Nephron (organoid): ENCODE results near the gene TOP1.

Source experiments
- H3K27ac Mint-ChIP-seq, 3 experiments: 2 replicates each; pipeline ENCODE4 v1.8.0; 2020; ENCODE audit warnings: mixed read lengths in 3 of 3, mild to moderate bottlenecking in 2 of 3, moderate library complexity in 1 of 3
- H3K27me3 Mint-ChIP-seq: 2 replicates; pipeline ENCODE4 v1.8.0; 2021; ENCODE audit warnings: low read depth, mild to moderate bottlenecking, moderate library complexity, mixed read lengths
- H3K36me3 Mint-ChIP-seq: 2 replicates; pipeline ENCODE4 v1.8.0; 2020; ENCODE audit warnings: low read depth, mixed read lengths
- H3K4me1 Mint-ChIP-seq: 2 replicates; pipeline ENCODE4 v1.8.0; 2020; ENCODE audit warnings: mixed read lengths
- H3K4me3 Mint-ChIP-seq, 3 experiments: 2 replicates each; pipeline ENCODE4 v1.8.0; 2020; ENCODE audit warnings: mild to moderate bottlenecking in 3 of 3, mixed read lengths in 3 of 3, moderate library complexity in 2 of 3
- H3K9me3 Mint-ChIP-seq: 2 replicates; pipeline ENCODE4 v1.8.0; 2020; ENCODE audit warnings: mixed read lengths
- TF ChIP-seq, protein P1 (sequence below), 3 experiments: fragments of 200-600 bp; sonication (generic); IDR thresholded peaks; one replicate each; pipeline ENCODE4 v1.5.0; 2021; ENCODE audit warnings: antibody characterized with exemption in 3 of 3; ENCODE audit not compliant: unreplicated experiment in 3 of 3

Gene TOP1

GRCh38 chr20:41160686-41161085, 132.1 kb downstream of the TOP1 start:
- peaks cover 53% of the 10 kb centered on the region for H3K36me3 Mint-ChIP-seq
- peaks cover 19% of the 10 kb centered on the region for H3K4me1 Mint-ChIP-seq
- no peaks in the 10 kb centered on the region for H3K27me3 Mint-ChIP-seq
- no peaks in the 10 kb centered on the region for H3K9me3 Mint-ChIP-seq
- H3K27ac Mint-ChIP-seq: no peak overlapping the region
- TF ChIP-seq, protein P1, sequence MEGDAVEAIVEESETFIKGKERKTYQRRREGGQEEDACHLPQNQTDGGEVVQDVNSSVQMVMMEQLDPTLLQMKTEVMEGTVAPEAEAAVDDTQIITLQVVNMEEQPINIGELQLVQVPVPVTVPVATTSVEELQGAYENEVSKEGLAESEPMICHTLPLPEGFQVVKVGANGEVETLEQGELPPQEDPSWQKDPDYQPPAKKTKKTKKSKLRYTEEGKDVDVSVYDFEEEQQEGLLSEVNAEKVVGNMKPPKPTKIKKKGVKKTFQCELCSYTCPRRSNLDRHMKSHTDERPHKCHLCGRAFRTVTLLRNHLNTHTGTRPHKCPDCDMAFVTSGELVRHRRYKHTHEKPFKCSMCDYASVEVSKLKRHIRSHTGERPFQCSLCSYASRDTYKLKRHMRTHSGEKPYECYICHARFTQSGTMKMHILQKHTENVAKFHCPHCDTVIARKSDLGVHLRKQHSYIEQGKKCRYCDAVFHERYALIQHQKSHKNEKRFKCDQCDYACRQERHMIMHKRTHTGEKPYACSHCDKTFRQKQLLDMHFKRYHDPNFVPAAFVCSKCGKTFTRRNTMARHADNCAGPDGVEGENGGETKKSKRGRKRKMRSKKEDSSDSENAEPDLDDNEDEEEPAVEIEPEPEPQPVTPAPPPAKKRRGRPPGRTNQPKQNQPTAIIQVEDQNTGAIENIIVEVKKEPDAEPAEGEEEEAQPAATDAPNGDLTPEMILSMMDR (IDR thresholded peaks at IDR 0.05; ENCODE audit: unreplicated experiment in 3 of 3): no peak
- H3K4me3 Mint-ChIP-seq: no peak overlapping the region

DNA sequence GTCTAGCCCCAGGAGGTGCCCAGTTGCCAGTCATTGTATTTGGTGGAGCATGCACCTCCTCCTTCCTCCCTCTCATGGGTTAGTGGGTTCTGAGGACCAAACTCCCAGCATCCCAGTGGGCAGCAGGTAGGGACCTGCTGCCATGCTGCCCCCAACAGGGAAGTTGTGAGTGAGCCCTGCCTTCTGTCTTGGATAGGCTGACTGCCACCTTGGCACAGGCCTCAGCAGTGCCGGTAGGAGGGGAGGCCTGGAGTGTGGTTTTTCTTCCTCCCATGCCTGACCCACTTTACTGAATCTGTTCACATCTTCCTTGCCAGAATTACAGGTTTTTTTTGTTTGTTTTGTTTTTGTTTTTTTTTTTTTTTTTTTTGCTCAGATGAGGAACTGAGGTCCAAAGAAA, 133.3 kb downstream of the TOP1 start:
- peaks cover 12% of the 10 kb centered on the region for H3K4me1 Mint-ChIP-seq
- H3K27me3 Mint-ChIP-seq: no peaks in the 10 kb centered on the region
- no peak overlapping the region for H3K4me3 Mint-ChIP-seq
- H3K9me3 Mint-ChIP-seq: no peaks in the 10 kb centered on the region
- TF ChIP-seq, protein P1 (IDR thresholded peaks at IDR 0.05; ENCODE audit: unreplicated experiment in 3 of 3): no peak
- H3K36me3 Mint-ChIP-seq: peaks cover 63% of the 10 kb centered on the region
- H3K27ac Mint-ChIP-seq: peak overlapping the region in 1 of 3 experiments; percentile 74

- H3K4me1 Mint-ChIP-seq: peaks cover 6% of the 10 kb centered on the region
- no peaks in the 10 kb centered on the region for H3K9me3 Mint-ChIP-seq
- TF ChIP-seq, protein P1 (IDR thresholded peaks at IDR 0.05; ENCODE audit: unreplicated experiment in 3 of 3): no peak
- H3K27me3 Mint-ChIP-seq: no peaks in the 10 kb centered on the region
- no peak overlapping the region for H3K27ac Mint-ChIP-seq
- peaks cover 68% of the 10 kb centered on the region for H3K36me3 Mint-ChIP-seq
- H3K4me3 Mint-ChIP-seq: no peak overlapping the region
Measured at GRCh38 chr20:41162396-41162795, 133.8 kb downstream of the TOP1 start.

DNA sequence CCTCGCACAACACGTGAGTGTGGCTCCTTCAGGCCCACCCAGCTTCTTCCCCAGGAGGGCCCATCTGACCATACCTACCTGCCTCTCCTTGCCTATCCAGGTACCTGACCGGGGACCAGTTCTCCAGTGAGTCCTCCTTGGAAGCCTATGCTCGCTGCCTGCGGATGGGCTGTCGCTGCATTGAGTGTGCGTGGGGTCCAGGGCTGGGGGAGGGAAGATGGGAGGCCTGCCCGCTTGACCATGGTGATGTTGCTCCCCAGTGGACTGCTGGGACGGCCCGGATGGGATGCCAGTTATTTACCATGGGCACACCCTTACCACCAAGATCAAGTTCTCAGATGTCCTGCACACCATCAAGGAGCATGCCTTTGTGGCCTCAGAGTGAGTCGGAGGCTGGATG, 135.2 kb downstream of the TOP1 start:
- H3K36me3 Mint-ChIP-seq: peaks cover 75% of the 10 kb centered on the region
- no peak overlapping the region for H3K4me3 Mint-ChIP-seq
- H3K27me3 Mint-ChIP-seq: no peaks in the 10 kb centered on the region
- TF ChIP-seq, protein P1 (IDR thresholded peaks at IDR 0.05; ENCODE audit: unreplicated experiment in 3 of 3): no peak
- H3K9me3 Mint-ChIP-seq: no peaks in the 10 kb centered on the region
- H3K4me1 Mint-ChIP-seq: no peaks in the 10 kb centered on the region
- no peak overlapping the region for H3K27ac Mint-ChIP-seq

DNA sequence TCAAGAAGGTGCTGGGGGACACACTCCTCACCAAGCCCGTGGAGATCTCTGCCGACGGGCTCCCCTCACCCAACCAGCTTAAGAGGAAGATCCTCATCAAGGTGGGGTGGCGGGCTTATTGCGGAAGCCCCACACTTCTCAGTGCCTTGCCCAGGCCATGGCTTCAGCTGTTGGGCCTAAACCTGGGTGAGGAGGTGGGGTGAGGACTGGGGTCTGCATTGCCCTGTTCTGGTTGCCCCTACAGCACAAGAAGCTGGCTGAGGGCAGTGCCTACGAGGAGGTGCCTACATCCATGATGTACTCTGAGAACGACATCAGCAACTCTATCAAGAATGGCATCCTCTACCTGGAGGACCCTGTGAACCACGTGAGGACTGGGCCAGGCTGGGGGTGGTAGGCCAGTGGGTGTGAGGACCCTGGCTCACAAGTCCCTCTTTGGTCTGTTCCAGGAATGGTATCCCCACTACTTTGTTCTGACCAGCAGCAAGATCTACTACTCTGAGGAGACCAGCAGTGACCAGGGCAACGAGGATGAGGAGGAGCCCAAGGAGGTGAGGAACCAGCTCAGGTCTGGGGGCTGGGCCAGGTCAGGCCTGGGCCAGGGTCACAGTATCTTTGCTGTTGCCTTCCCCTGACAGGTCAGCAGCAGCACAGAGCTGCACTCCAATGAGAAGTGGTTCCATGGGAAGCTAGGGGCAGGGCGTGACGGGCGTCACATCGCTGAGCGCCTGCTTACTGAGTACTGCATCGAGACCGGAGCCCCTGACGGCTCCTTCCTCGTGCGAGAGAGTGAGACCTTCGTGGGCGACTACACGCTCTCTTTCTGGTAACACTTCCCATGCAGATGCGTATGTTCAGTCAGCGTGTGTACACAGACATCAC, 136.6 kb downstream of the TOP1 start:
- H3K27ac Mint-ChIP-seq: no peak overlapping the region
- no peaks in the 10 kb centered on the region for H3K9me3 Mint-ChIP-seq
- TF ChIP-seq, protein P1 (IDR thresholded peaks at IDR 0.05; ENCODE audit: unreplicated experiment in 3 of 3): no peak
- H3K4me3 Mint-ChIP-seq: no peak overlapping the region
- no peaks in the 10 kb centered on the region for H3K4me1 Mint-ChIP-seq
- no peaks in the 10 kb centered on the region for H3K27me3 Mint-ChIP-seq
- H3K36me3 Mint-ChIP-seq: peaks cover 79% of the 10 kb centered on the region
